Activated CD4-positive, alpha-beta memory T cell treated with anti-CD3 and anti-CD28 coated beads, Interleukin-2, amount 10 ng/mL, durations not matched to agents 7 days and 5 days (primary cell): ENCODE measurements around the gene DOP1A. TPM values are rescaled to one million over a fixed set of nuclear protein-coding genes. Genes with fewer than 3 reads are reported as not detected.

Experiments used
- CTCF ChIA-PET: fragments of 350-600 bp; sonication (Branson Sonifier 250); formaldehyde crosslinking; loops from one replicate; lab custom pipeline; 2021; ENCODE audit warnings: antibody characterized with exemption, inconsistent platforms; lab: Charles Lee
- POLR2A ChIA-PET: fragments of 350-600 bp; sonication (Branson Sonifier 250); formaldehyde crosslinking; loops from one replicate; lab custom pipeline; 2021; ENCODE audit warnings: antibody characterized with exemption; lab: Charles Lee
- DNase-seq: peaks from one replicate; pipeline ENCODE4 v3.0.0-alpha.2; 2020
- H3K27ac Mint-ChIP-seq: one replicate; pipeline ENCODE4 v1.8.0; 2021; ENCODE audit warnings: mild to moderate bottlenecking, mixed read lengths
- H3K27me3 Mint-ChIP-seq: one replicate; pipeline ENCODE4 v1.8.0; 2021; ENCODE audit warnings: mixed read lengths
- H3K36me3 Mint-ChIP-seq: one replicate; pipeline ENCODE4 v1.8.0; 2021; ENCODE audit warnings: low read depth, mixed read lengths
- H3K4me1 Mint-ChIP-seq: one replicate; pipeline ENCODE4 v1.8.0; 2021; ENCODE audit warnings: mixed read lengths
- H3K4me3 Mint-ChIP-seq: one replicate; pipeline ENCODE4 v1.8.0; 2021; ENCODE audit warnings: mild to moderate bottlenecking, mixed read lengths
- H3K9me3 Mint-ChIP-seq: one replicate; pipeline ENCODE4 v1.8.0; 2021; ENCODE audit warnings: mixed read lengths
- total RNA-seq, 2 experiments: library from RNA; stranded (reverse); gene quantifications; one replicate each; pipeline ENCODE4 v1.2.3, GENCODE V29; 2021

Gene DOP1A
- total RNA-seq, 2 experiments from 2014 or later, result 12.5 to 13.3 TPM

GRCh38 chr6:83092756-83093399 lies 25.4 kb downstream of the DOP1A start:
- Mint-ChIP-seq H3K36me3 (peaks cover 10% of the 10 kb centered on the region), H3K27me3 (no peaks in the 10 kb centered on the region), H3K27ac (no peak overlapping the region), H3K4me3 (no peak overlapping the region), H3K4me1 (peaks cover 5% of the 10 kb centered on the region), H3K9me3 (peaks cover 5% of the 10 kb centered on the region)
- POLR2A ChIA-PET, result no interaction called here
- no peak for DNase-seq
- CTCF ChIA-PET, result interaction anchor here (1.0 kb wide), 1 partner anchor 26 kb away, joined by 8 read pairs; the partner anchor contains the start of gene DOP1A

- ChIA-PET CTCF (interaction anchor here (1.9 to 2.1 kb wide), 2 partner anchors 29 to 31 kb away, joined by 5 to 8 read pairs; partner anchors contain the start of genes DOP1A and UBE3D), POLR2A (no interaction called here)
- Mint-ChIP-seq H3K4me3 (no peak overlapping the region), H3K36me3 (peaks cover 16% of the 10 kb centered on the region), H3K4me1 (no peaks in the 10 kb centered on the region), H3K27ac (no peak overlapping the region), H3K27me3 (no peaks in the 10 kb centered on the region), H3K9me3 (peaks cover 3% of the 10 kb centered on the region)
- no peak for DNase-seq
These were observed 29.3 kb downstream of the DOP1A start for GRCh38 chr6:83096791-83097190.

GRCh38 chr6:83097204-83097603 lies 29.7 kb downstream of the DOP1A start:
- Mint-ChIP-seq H3K4me1 (no peaks in the 10 kb centered on the region), H3K4me3 (no peak overlapping the region), H3K27me3 (no peaks in the 10 kb centered on the region), H3K36me3 (peaks cover 20% of the 10 kb centered on the region), H3K9me3 (peaks cover 3% of the 10 kb centered on the region), H3K27ac (no peak overlapping the region)
- POLR2A ChIA-PET, result no interaction called here
- CTCF ChIA-PET, result interaction anchor here (2.1 kb wide), 1 partner anchor 31 kb away, joined by 8 read pairs; the partner anchor contains the start of gene UBE3D
- DNase-seq, result no peak

- H3K9me3 Mint-ChIP-seq, result peaks cover 3% of the 10 kb centered on the region
- no peaks in the 10 kb centered on the region for H3K27me3 Mint-ChIP-seq
- ChIA-PET POLR2A (interaction anchor here (1.0 kb wide), 1 partner anchor 11 kb away, joined by 3 read pairs; no protein-coding TSS in a partner anchor), CTCF (interaction anchor here (2.1 kb wide), 1 partner anchor 32 kb away, joined by 8 read pairs; the partner anchor contains the start of gene UBE3D)
- no peak for DNase-seq
- no peaks in the 10 kb centered on the region for H3K4me1 Mint-ChIP-seq
- peaks cover 23% of the 10 kb centered on the region for H3K36me3 Mint-ChIP-seq
- no peak overlapping the region for H3K4me3 Mint-ChIP-seq
- no peak overlapping the region for H3K27ac Mint-ChIP-seq
These were observed 30.2 kb downstream of the DOP1A start for GRCh38 chr6:83097675-83098074.

- Mint-ChIP-seq H3K9me3 (peaks cover 3% of the 10 kb centered on the region), H3K4me3 (no peak overlapping the region), H3K36me3 (peaks cover 28% of the 10 kb centered on the region), H3K27me3 (no peaks in the 10 kb centered on the region), H3K27ac (no peak overlapping the region), H3K4me1 (no peaks in the 10 kb centered on the region)
- POLR2A ChIA-PET, result interaction anchor here (1.0 kb wide), 1 partner anchor 10 kb away, joined by 3 read pairs; no protein-coding TSS in a partner anchor
- CTCF ChIA-PET, result interaction anchor here (1.1 kb wide), 1 partner anchor 33 kb away, joined by 4 read pairs; the partner anchor contains the start of gene UBE3D
- DNase-seq, result no peak
These were observed 31.1 kb downstream of the DOP1A start for GRCh38 chr6:83098589-83098988.

- ChIA-PET CTCF (interaction anchor here (0.9 kb wide), 1 partner anchor 41 kb away, joined by 3 read pairs; the partner anchor contains the start of gene DOP1A), POLR2A (interaction anchor here (1.1 kb wide), 1 partner anchor 10 kb away, joined by 3 read pairs; no protein-coding TSS in a partner anchor)
- Mint-ChIP-seq H3K4me3 (no peak overlapping the region), H3K27ac (no peak overlapping the region), H3K9me3 (peaks cover 2% of the 10 kb centered on the region), H3K36me3 (peaks cover 25% of the 10 kb centered on the region), H3K4me1 (no peaks in the 10 kb centered on the region), H3K27me3 (no peaks in the 10 kb centered on the region)
- no peak for DNase-seq
These were observed 40.9 kb downstream of the DOP1A start for GRCh38 chr6:83108378-83108777.

GRCh38 chr6:83113258-83113657 lies 45.8 kb downstream of the DOP1A start:
- Mint-ChIP-seq H3K27me3 (no peaks in the 10 kb centered on the region), H3K4me1 (no peaks in the 10 kb centered on the region), H3K36me3 (peaks cover 8% of the 10 kb centered on the region), H3K27ac (no peak overlapping the region), H3K9me3 (no peaks in the 10 kb centered on the region), H3K4me3 (no peak overlapping the region)
- DNase-seq, result no peak
- ChIA-PET POLR2A (no interaction called here), CTCF (no interaction called here)

DNA sequence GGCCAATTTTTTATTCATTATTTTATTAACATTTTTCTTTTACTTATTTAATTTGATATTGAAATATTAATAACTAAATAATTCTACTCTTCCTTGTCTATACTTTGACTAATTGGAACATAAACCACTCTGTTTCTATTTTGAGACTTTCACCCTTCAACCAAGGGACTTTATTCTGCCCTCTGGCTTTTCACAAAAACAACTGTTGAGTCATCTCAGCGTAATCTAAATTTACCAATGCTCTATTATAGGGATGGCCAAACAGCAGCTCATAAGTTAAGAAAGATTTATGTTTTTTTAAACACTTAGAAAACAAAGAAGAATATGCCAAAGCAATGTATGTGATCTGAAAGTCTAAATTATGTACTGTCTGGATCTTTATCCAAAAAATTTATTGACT lies 46.7 kb downstream of the DOP1A start:
- no peak for DNase-seq
- CTCF ChIA-PET, result no interaction called here
- no peak overlapping the region for H3K4me3 Mint-ChIP-seq
- no peaks in the 10 kb centered on the region for H3K27me3 Mint-ChIP-seq
- POLR2A ChIA-PET, result no interaction called here
- no peak overlapping the region for H3K27ac Mint-ChIP-seq
- no peaks in the 10 kb centered on the region for H3K9me3 Mint-ChIP-seq
- H3K4me1 Mint-ChIP-seq, result no peaks in the 10 kb centered on the region
- peaks cover 8% of the 10 kb centered on the region for H3K36me3 Mint-ChIP-seq

GRCh38 chr6:83117802-83118201 lies 50.3 kb downstream of the DOP1A start:
- CTCF ChIA-PET, result interaction anchor here (2.1 kb wide), 1 partner anchor 51 kb away, joined by 5 read pairs; no protein-coding TSS in a partner anchor
- no peaks in the 10 kb centered on the region for H3K27me3 Mint-ChIP-seq

DNA sequence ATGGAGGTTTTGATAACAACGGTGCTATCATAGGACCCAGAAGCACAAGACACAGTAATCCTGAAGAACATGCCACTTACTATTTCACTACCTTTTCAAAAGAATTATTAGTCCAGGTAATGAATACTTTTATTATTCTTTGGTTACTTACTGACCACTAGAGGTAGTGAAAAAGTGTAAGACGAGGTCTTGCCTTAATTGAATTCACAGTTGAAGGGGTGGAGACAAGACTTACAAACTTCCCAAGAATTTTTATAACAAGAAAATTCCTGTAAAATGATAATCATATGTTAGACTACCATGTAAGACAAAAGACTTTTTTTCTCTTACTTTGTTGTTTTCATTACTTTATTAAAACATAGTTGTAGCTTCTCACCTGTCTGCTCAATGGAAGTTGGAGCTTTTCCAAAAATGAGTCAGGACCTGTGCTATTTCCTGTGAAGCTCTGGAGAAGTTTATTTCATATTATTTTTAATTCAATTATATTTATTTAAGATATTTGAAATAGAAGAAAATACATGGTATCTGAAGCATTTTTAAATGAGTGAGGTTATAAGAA lies 52.4 kb downstream of the DOP1A start:
- no peak overlapping the region for H3K4me3 Mint-ChIP-seq
- CTCF ChIA-PET, result interaction anchor here (1.3 to 2.7 kb wide), 3 partner anchors 15 to 54 kb away, joined by 3 to 19 read pairs (median 5); partner anchors contain the start of genes DOP1A and UBE3D
- POLR2A ChIA-PET, result no interaction called here
- no peak for DNase-seq
- H3K27ac Mint-ChIP-seq, result no peak overlapping the region
- no peaks in the 10 kb centered on the region for H3K27me3 Mint-ChIP-seq
- H3K4me1 Mint-ChIP-seq, result no peaks in the 10 kb centered on the region
- no peaks in the 10 kb centered on the region for H3K9me3 Mint-ChIP-seq
- H3K36me3 Mint-ChIP-seq, result peaks cover 14% of the 10 kb centered on the region

More at GRCh38 chr6:83117802-83118201, 50.3 kb downstream of the DOP1A start:
- H3K4me1 Mint-ChIP-seq, result no peaks in the 10 kb centered on the region
- H3K36me3 Mint-ChIP-seq, result peaks cover 2% of the 10 kb centered on the region
- no peak overlapping the region for H3K4me3 Mint-ChIP-seq
- no peak for DNase-seq
- POLR2A ChIA-PET, result no interaction called here
- H3K27ac Mint-ChIP-seq, result no peak overlapping the region
- H3K9me3 Mint-ChIP-seq, result no peaks in the 10 kb centered on the region

- Mint-ChIP-seq H3K4me1 (no peaks in the 10 kb centered on the region), H3K36me3 (peaks cover 34% of the 10 kb centered on the region), H3K4me3 (no peak overlapping the region), H3K27ac (no peak overlapping the region), H3K27me3 (no peaks in the 10 kb centered on the region), H3K9me3 (no peaks in the 10 kb centered on the region)
- ChIA-PET POLR2A (no interaction called here), CTCF (no interaction called here)
- DNase-seq, result no peak
These were observed 57.1 kb downstream of the DOP1A start for GRCh38 chr6:83124553-83124952.

DNA sequence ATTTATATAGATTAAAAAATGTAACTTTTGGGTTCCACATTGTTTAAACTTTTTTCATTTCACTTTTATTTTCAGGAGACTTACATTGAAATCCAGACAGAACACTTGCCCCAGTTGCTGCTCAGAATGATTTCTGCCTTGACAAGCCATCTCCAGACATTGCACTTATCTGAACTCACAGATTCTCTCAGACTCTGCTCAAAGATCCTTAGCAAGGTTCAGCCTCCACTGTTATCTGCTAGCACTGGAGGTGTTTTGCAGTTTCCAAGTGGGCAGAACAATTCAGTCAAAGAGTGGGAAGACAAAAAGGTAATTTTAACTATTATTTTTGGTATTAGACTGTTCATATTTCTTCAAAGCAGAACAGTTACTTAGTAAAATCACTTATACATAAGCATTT lies 58.0 kb downstream of the DOP1A start:
- DNase-seq, result no peak
- Mint-ChIP-seq H3K4me3 (no peak overlapping the region), H3K4me1 (no peaks in the 10 kb centered on the region), H3K9me3 (no peaks in the 10 kb centered on the region), H3K36me3 (peaks cover 37% of the 10 kb centered on the region), H3K27me3 (no peaks in the 10 kb centered on the region), H3K27ac (no peak overlapping the region)
- POLR2A ChIA-PET, result no interaction called here
- CTCF ChIA-PET, result no interaction called here

DNA sequence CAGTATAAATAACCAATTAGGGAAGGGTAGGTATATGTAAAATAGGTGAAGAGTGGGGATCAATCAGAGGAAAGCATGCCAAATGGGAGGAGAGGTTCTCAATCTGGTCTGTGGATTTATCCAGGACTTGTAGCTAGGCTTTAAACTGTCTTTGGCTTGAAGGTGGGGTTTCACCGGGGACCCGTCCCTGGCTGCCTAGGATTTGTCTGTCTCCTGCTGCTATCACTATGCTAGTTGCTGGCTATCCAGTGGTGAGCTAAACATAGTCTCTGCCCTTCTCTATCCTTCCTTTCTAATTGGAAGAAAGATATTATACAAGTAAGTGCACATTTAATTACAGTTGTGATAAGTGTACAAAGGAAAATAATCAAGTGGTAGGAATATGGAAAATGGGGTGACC lies 58.8 kb downstream of the DOP1A start:
- no peaks in the 10 kb centered on the region for H3K9me3 Mint-ChIP-seq
- H3K4me3 Mint-ChIP-seq, result no peak overlapping the region
- DNase-seq, result no peak
- no peaks in the 10 kb centered on the region for H3K4me1 Mint-ChIP-seq
- H3K36me3 Mint-ChIP-seq, result peaks cover 41% of the 10 kb centered on the region
- ChIA-PET POLR2A (no interaction called here), CTCF (no interaction called here)
- no peak overlapping the region for H3K27ac Mint-ChIP-seq
- no peaks in the 10 kb centered on the region for H3K27me3 Mint-ChIP-seq
